Measurements from ENCODE around the gene CRTAC1.

- no peak for TF ChIP-seq EZH2 (IDR thresholded peaks at IDR 0.05; ENCODE audit: insufficient read depth, low read length)
- TF ChIP-seq CTCF (IDR thresholded peaks at IDR 0.05; ENCODE audit: insufficient read depth, low read depth, low read length): no peak
Measured at GRCh38 chr10:97889461-97890265, 140.8 kb downstream of the CRTAC1 start.

Data from astrocyte (in vitro differentiated cells and primary cell).